HCT116 (cell line): ENCODE results near the gene DNAJC8. TPM values are rescaled to one million over a fixed set of nuclear protein-coding genes. Genes with fewer than 3 reads are reported as not detected.

Source experiments
- ATAC-seq: fragments of 200-7000 bp; cut with Tn5 transposase; 2 replicates; pipeline ENCODE4 v1.9.1; 2020; ENCODE audit warnings: mild to moderate bottlenecking, moderate library complexity
- BruUV-seq: library from RNA; stranded (reverse); fragments of 400-500 nt; replicated peaks from 2 replicates; lab custom pipeline; 2021; lab: Mats Ljungman, UMichigan
- CTCF ChIA-PET: fragments of 300-600 bp; sonication (Branson Sonifier 250); formaldehyde crosslinking; loops from one replicate; lab custom pipeline; 2021; ENCODE audit warnings: antibody characterized with exemption; lab: Charles Lee
- POLR2A ChIA-PET: fragments of 300-600, 350-600 bp; sonication (Branson Sonifier 250); formaldehyde crosslinking; loops from one replicate; lab custom pipeline; 2021; ENCODE audit warnings: antibody characterized with exemption; lab: Charles Lee
- RAD21 ChIA-PET, 2 experiments: fragments of 300-600 bp; sonication (Branson Sonifier 250); formaldehyde crosslinking; loops; one replicate each; lab custom pipeline; 2023; ENCODE audit warnings: low total read pairs in 2 of 2; ENCODE audit not compliant: uncharacterized antibody in 2 of 2, unreplicated experiment in 2 of 2, low non-redundant PET in 1 of 2; lab: Charles Lee
- DNase-seq: peaks from one replicate; pipeline ENCODE4 v3.0.0-alpha.2; 2010; ENCODE audit warnings: low read depth, low spot score
- H2AFZ ChIP-seq: fragments of 200-600 bp; shearing (Covaris generic), sonication (generic); 2 replicates; pipeline ENCODE4 v1.6.1; 2017; ENCODE audit warnings: low read depth, mixed run types, mixed read lengths, antibody characterized with exemption, low read length; ENCODE audit not compliant: poor library complexity, severe bottlenecking
- H3K27ac ChIP-seq: 2 replicates; pipeline ENCODE4 v1.5.1; 2012; ENCODE audit warnings: low read depth, low read length
- H3K27me3 ChIP-seq: fragments of 200-600 bp; sonication (generic); 2 replicates; pipeline ENCODE4 v1.6.1; 2016; ENCODE audit warnings: mixed run types, low read length, mixed read lengths; ENCODE audit not compliant: insufficient read depth
- H3K36me3 ChIP-seq, 2 experiments: fragments of 200-500 bp in 1 of 2; fragments of 200-600 bp in 1 of 2; sonication (Bioruptor generic) in 1 of 2; sonication (generic) in 1 of 2; 2 replicates each; pipeline versions ENCODE4 v1.5.1 to v1.6.1; 2014 to 2016; ENCODE audit warnings: low read length in 2 of 2, inconsistent platforms in 1 of 2, mixed read lengths in 1 of 2, mixed run types in 1 of 2; ENCODE audit not compliant: insufficient read depth in 2 of 2, control insufficient read depth in 1 of 2
- H3K4me1 ChIP-seq, 2 experiments: fragments of 200-600 bp in 1 of 2; sonication (generic) in 1 of 2; 2 replicates each; pipeline versions ENCODE4 v1.5.1 to v1.6.1; 2012 to 2017; ENCODE audit warnings: low read length in 2 of 2, inconsistent platforms in 1 of 2, mild to moderate bottlenecking in 1 of 2, mixed read lengths in 1 of 2, mixed run types in 1 of 2, moderate library complexity in 1 of 2; ENCODE audit not compliant: insufficient read depth in 2 of 2, control insufficient read depth in 1 of 2
- H3K4me2 ChIP-seq: fragments of 200-600 bp; sonication (generic); 2 replicates; pipeline ENCODE4 v1.6.1; 2017; ENCODE audit warnings: mixed run types, low read length, mixed read lengths
- H3K4me3 ChIP-seq, 2 experiments: fragments of 200-600 bp in 1 of 2; sonication (generic) in 1 of 2; replicated peaks in 1 of 2; 2 replicates each; pipeline ENCODE4 v1.5.1; 2011 to 2016; ENCODE audit warnings: low read length in 2 of 2, control low read depth in 1 of 2, low read depth in 1 of 2, mild to moderate bottlenecking in 1 of 2, mixed read lengths in 1 of 2, mixed run types in 1 of 2
- H3K79me2 ChIP-seq: fragments of 200-600 bp; sonication (generic); 2 replicates; pipeline ENCODE4 v1.6.1; 2017; ENCODE audit warnings: mild to moderate bottlenecking, mixed run types, low read length, moderate library complexity, mixed read lengths; ENCODE audit not compliant: insufficient read depth
- H3K9ac ChIP-seq: fragments of 200-600 bp; sonication (generic); 2 replicates; pipeline ENCODE4 v1.6.1; 2016; ENCODE audit warnings: low read length, mixed read lengths
- H3K9me2 ChIP-seq: fragments of 200-600 bp; sonication (generic), shearing (Covaris generic); 2 replicates; pipeline ENCODE4 v1.6.1; 2017; ENCODE audit warnings: mixed run types, mild to moderate bottlenecking, moderate library complexity; ENCODE audit not compliant: insufficient read depth
- H3K9me3 ChIP-seq, 2 experiments: fragments of 200-500 bp in 1 of 2; fragments of 200-600 bp in 1 of 2; sonication (Bioruptor generic) in 1 of 2; sonication (generic) in 1 of 2; 2 replicates each; pipeline ENCODE4 v1.6.1; 2014 to 2017; ENCODE audit warnings: low read length in 2 of 2, mixed read lengths in 2 of 2, inconsistent platforms in 1 of 2, low read depth in 1 of 2, mild to moderate bottlenecking in 1 of 2, mixed run types in 1 of 2, moderate library complexity in 1 of 2; ENCODE audit not compliant: control insufficient read depth in 1 of 2, insufficient read depth in 1 of 2
- H4K20me1 ChIP-seq: fragments of 200-600 bp; sonication (generic), shearing (Covaris generic); 2 replicates; pipeline ENCODE4 v1.6.1; 2017; ENCODE audit warnings: mixed run types, mild to moderate bottlenecking, moderate library complexity; ENCODE audit not compliant: insufficient read depth
- CEBPB ChIP-seq: IDR thresholded peaks from 2 replicates; pipeline ENCODE4 v1.6.1; 2012; ENCODE audit warnings: low read depth
- CTCF ChIP-seq, 3 experiments: fragments of 200-600 bp in 1 of 3; sonication (generic) in 1 of 3; IDR thresholded peaks in 2 of 3; conservative IDR thresholded peaks in 1 of 3; 2 replicates each; pipeline ENCODE4 v1.5.1; 2012 to 2017; ENCODE audit warnings: low read depth in 2 of 3, low read length in 2 of 3, antibody characterized with exemption in 1 of 3, borderline replicate concordance in 1 of 3, control low read depth in 1 of 3, mild to moderate bottlenecking in 1 of 3, mixed read lengths in 1 of 3, mixed run types in 1 of 3, moderate library complexity in 1 of 3; ENCODE audit not compliant: insufficient read depth in 1 of 3
- EZH2 ChIP-seq: fragments of 200-600 bp; sonication (generic); IDR thresholded peaks from 2 replicates; pipeline ENCODE4 v1.6.1; 2017; ENCODE audit warnings: antibody characterized with exemption, mixed run types
- EZH2phosphoT487 ChIP-seq: fragments of 200-600 bp; IDR thresholded peaks from 2 replicates; pipeline ENCODE4 v1.6.1; 2018; ENCODE audit warnings: antibody characterized with exemption, borderline replicate concordance
- FOSL1 ChIP-seq: IDR thresholded peaks from 2 replicates; pipeline ENCODE4 v1.6.1; 2012; ENCODE audit warnings: low read depth
- MAX ChIP-seq: IDR thresholded peaks from 2 replicates; pipeline ENCODE4 v1.6.1; 2012
- POLR2A ChIP-seq: IDR thresholded peaks from 2 replicates; pipeline ENCODE4 v1.7.0; 2011; ENCODE audit warnings: borderline replicate concordance; ENCODE audit not compliant: insufficient read depth, insufficient read length; ENCODE audit errors: extremely low read depth
- RAD21 ChIP-seq: IDR thresholded peaks from 2 replicates; pipeline ENCODE4 v1.6.1; 2012; ENCODE audit warnings: low read depth, mild to moderate bottlenecking
- SRF ChIP-seq: IDR thresholded peaks from 2 replicates; pipeline ENCODE4 v1.6.1; 2012; ENCODE audit warnings: low read depth
- YY1 ChIP-seq: IDR thresholded peaks from 2 replicates; pipeline ENCODE4 v1.6.1; 2011; ENCODE audit warnings: low read length, low read depth, moderate library complexity, mild to moderate bottlenecking; ENCODE audit not compliant: insufficient replicate concordance; ENCODE audit errors: extremely low read depth
- ZBTB33 ChIP-seq: IDR thresholded peaks from 2 replicates; pipeline ENCODE4 v1.6.1; 2011; ENCODE audit warnings: mild to moderate bottlenecking, low read length, moderate library complexity; ENCODE audit not compliant: insufficient replicate concordance; ENCODE audit errors: extremely low read depth
- ZNF274 ChIP-seq: fragments of 200-500 bp; sonication (Bioruptor generic); IDR thresholded peaks from 2 replicates; pipeline ENCODE4 v1.6.1; 2014; ENCODE audit warnings: mild to moderate bottlenecking, low read depth, low read length, inconsistent platforms
- intact Hi-C: fragments of 100-400 bp; cut with micrococcal nuclease; formaldehyde crosslinking; loops from 2 replicates; pipeline ENCODE4 v1.10.0; 2022
- total RNA-seq: library from RNA; stranded (reverse); gene quantifications from one replicate; pipeline ENCODE4 v1.2.1, GENCODE V29; 2021; ENCODE audit not compliant: unreplicated experiment

Gene DNAJC8
- total RNA-seq, 1 experiment from 2014 or later: 102 TPM

- Histone ChIP-seq H2AFZ (no peak overlapping the region), H3K4me2 (no peak overlapping the region), H3K4me3 (no peak overlapping the region), H3K4me1 (no peaks in the 10 kb centered on the region), H3K9me2 (no peaks in the 10 kb centered on the region), H3K36me3 (peaks cover 23 to 25% of the 10 kb centered on the region in 2 experiments), H3K79me2 (peaks cover 41% of the 10 kb centered on the region), H3K9ac (no peak overlapping the region), H3K9me3 (no peaks in the 10 kb centered on the region), H3K27me3 (no peaks in the 10 kb centered on the region), H3K27ac (no peak overlapping the region), H4K20me1 (peaks cover 4% of the 10 kb centered on the region; the same call in 1 of the 2 replicates)
- TF ChIP-seq MAX: no peak
- TF ChIP-seq SRF: no peak
- intact Hi-C loops: loop anchor here (1.0 to 2.0 kb wide), 2 partner anchors 118 to 351 kb away; no protein-coding TSS in a partner anchor
- RAD21 ChIA-PET: interaction anchor here (0.6 to 1.8 kb wide), 3 partner anchors 118 to 352 kb away, joined by 4 to 13 read pairs (median 7); no protein-coding TSS in a partner anchor
- TSS peak; percentile 18 for BruUV-seq
- CTCF ChIA-PET: interaction anchor here (0.6 to 4.2 kb wide), 9 partner anchors 13 to 667 kb away, joined by 3 to 103 read pairs (median 4); partner anchors contain the start of genes ATP5IF1, EYA3 and PHACTR4
- ATAC-seq (no peak), DNase-seq (no peak)
- POLR2A ChIA-PET: interaction anchor here (1.3 kb wide), 1 partner anchor 118 kb away, joined by 5 read pairs; no protein-coding TSS in a partner anchor
These were observed 23.1 kb downstream of the DNAJC8 start for GRCh38 chr1:28209700-28210099.

- Histone ChIP-seq H3K9me2 (no peaks in the 10 kb centered on the region), H3K4me2 (no peak overlapping the region), H4K20me1 (peaks cover 4% of the 10 kb centered on the region; the same call in 1 of the 2 replicates), H2AFZ (no peak overlapping the region), H3K79me2 (peaks cover 39% of the 10 kb centered on the region), H3K4me3 (no peak overlapping the region), H3K27ac (no peak overlapping the region), H3K9me3 (no peaks in the 10 kb centered on the region), H3K4me1 (no peaks in the 10 kb centered on the region), H3K9ac (no peak overlapping the region), H3K36me3 (peaks cover 24 to 27% of the 10 kb centered on the region in 2 experiments), H3K27me3 (no peaks in the 10 kb centered on the region)
- DNase-seq (peak; percentile 58), ATAC-seq (peak; percentile 90)
- BruUV-seq: no TSS peak
- TF ChIP-seq YY1 (no peak), EZH2phosphoT487 (no peak), SRF (no peak), FOSL1 (no peak), CEBPB (no peak), MAX (no peak), ZBTB33 (no peak), CTCF (IDR thresholded peaks at IDR 0.05 in 2 of 3, conservative IDR thresholded peaks at IDR 0.05 in 1 of 3; ENCODE audit: borderline replicate concordance in 1 of 3, insufficient read depth in 1 of 3, low read depth in 2 of 3, low read length in 2 of 3) (peak; percentile 66 to 89 (median 77)), EZH2 (no peak), POLR2A (no peak), RAD21 (peak; percentile 95), ZNF274 (no peak)
- ChIA-PET RAD21 (interaction anchor here (0.6 to 1.8 kb wide), 6 partner anchors 13 to 351 kb away, joined by 3 to 13 read pairs (median 4); partner anchors contain the start of gene EYA3 (in 1 of the 2)), POLR2A (interaction anchor here (0.8 to 1.3 kb wide), 2 partner anchors 118 to 665 kb away, joined by 3 to 5 read pairs; no protein-coding TSS in a partner anchor), CTCF (interaction anchor here (0.6 to 4.2 kb wide), 13 partner anchors 10 to 668 kb away, joined by 3 to 103 read pairs (median 4); partner anchors contain the start of genes ATP5IF1, EYA3 and PHACTR4)
- intact Hi-C loops: loop anchor here (1.0 to 2.0 kb wide), 2 partner anchors 118 to 350 kb away; no protein-coding TSS in a partner anchor
These were observed 23.9 kb downstream of the DNAJC8 start for GRCh38 chr1:28208818-28209441.
